HL-60/S4 treated with phorbol 12-myristate 13-acetate at 8.2 ng/mL for 4 days and 3 days (cell line): Measurements from ENCODE around the gene CR1.
"Not testable (repeated sequence)": the region's sequence is repeated elsewhere in the genome, so short reads cannot be mapped to it uniquely, and the experiment has no call there.

Experiments used
- in situ Hi-C: fragments of 300-500 bp; cut with MboI; formaldehyde crosslinking; loops from 2 replicates; pipeline ENCODE4 v1.15.0; 2022; ENCODE audit warnings: low sequenced_read_pairs

Gene CR1

GRCh38 chr1:207669528-207670009, 173.6 kb downstream of the CR1 start:
- in situ Hi-C loops = no loop called here

GRCh38 chr1:207670192-207670591, 174.2 kb downstream of the CR1 start:
- in situ Hi-C loops = no loop called here

- in situ Hi-C loops = no loop called here
Observed at GRCh38 chr1:207670997-207671396, 175.0 kb downstream of the CR1 start.

- in situ Hi-C loops = no loop called here
Observed at GRCh38 chr1:207672522-207673130, 176.7 kb downstream of the CR1 start.

GRCh38 chr1:207673399-207673798, 177.4 kb downstream of the CR1 start:
- in situ Hi-C loops = no loop called here

- in situ Hi-C loops = no loop called here
Observed at GRCh38 chr1:207676153-207676552, 180.2 kb downstream of the CR1 start.

- in situ Hi-C loops = not testable (repeated sequence)
Observed at GRCh38 chr1:207680590-207681388, 184.8 kb downstream of the CR1 start.

- in situ Hi-C loops = not testable (repeated sequence)
Observed at GRCh38 chr1:207682872-207683434, 187.0 kb downstream of the CR1 start.

- in situ Hi-C loops = not testable (repeated sequence)
Observed at GRCh38 chr1:207690551-207690950, 194.6 kb downstream of the CR1 start.

- in situ Hi-C loops = no loop called here
Observed at GRCh38 chr1:207691010-207691409, 195.1 kb downstream of the CR1 start.
